K562 (cell line): ENCODE measurements around the gene CD52. TPM values are rescaled to one million over a fixed set of nuclear protein-coding genes. Genes with fewer than 3 reads are reported as not detected.

Experiments
- ARID2 ChIP-seq: fragments of 450-650 bp; IDR thresholded peaks from 2 replicates; pipeline ENCODE4 v1.6.1; 2017; ENCODE audit warnings: antibody characterized with exemption, mild to moderate bottlenecking
- BACH1 ChIP-seq: fragments of 200-800 bp; sonication (Bioruptor generic); IDR thresholded peaks from 2 replicates; pipeline ENCODE4 v1.6.1; 2016; ENCODE audit warnings: missing genetic modification characterization, missing compliant biosample characterization
- CBFA2T2 ChIP-seq: fragments of 450-650 bp; conservative IDR thresholded peaks from 2 replicates; pipeline ENCODE4 v1.6.1; 2017; ENCODE audit warnings: mild to moderate bottlenecking
- CBX1 ChIP-seq: sonication (generic); IDR thresholded peaks from 2 replicates; pipeline ENCODE4 v1.6.1; 2016; ENCODE audit warnings: antibody characterized with exemption, low read depth, mild to moderate bottlenecking
- CBX3 ChIP-seq, 2 experiments: IDR thresholded peaks; 1 replicate in 1 of 2; 2 replicates in 1 of 2; pipeline ENCODE4 v1.6.1; 2012; ENCODE audit warnings: inconsistent platforms in 2 of 2, low read length in 2 of 2, borderline replicate concordance in 1 of 2, control low read depth in 1 of 2
- E4F1 ChIP-seq: fragments of 250-450 bp; sonication (Bioruptor Pico); IDR thresholded peaks from 2 replicates; pipeline ENCODE4 v1.5.0; 2021; ENCODE audit warnings: mild to moderate bottlenecking, borderline replicate concordance
- ELF2 ChIP-seq: fragments of 250-450 bp; sonication (Bioruptor Pico); IDR thresholded peaks from 2 replicates; pipeline ENCODE4 v1.5.0; 2021; ENCODE audit warnings: mild to moderate bottlenecking
- ESRRA ChIP-seq: fragments of 450-650 bp; IDR thresholded peaks from 2 replicates; pipeline ENCODE4 v1.6.1; 2014; ENCODE audit warnings: low read depth, mild to moderate bottlenecking, moderate library complexity, borderline replicate concordance
- FOXA1 ChIP-seq: fragments of 450-650 bp; IDR thresholded peaks from 2 replicates; pipeline ENCODE4 v1.6.1; 2016; ENCODE audit warnings: mild to moderate bottlenecking, borderline replicate concordance
- MEIS2 ChIP-seq: fragments of 450-650 bp; IDR thresholded peaks from 2 replicates; pipeline ENCODE4 v1.6.1; 2014; ENCODE audit warnings: mild to moderate bottlenecking; ENCODE audit not compliant: partially characterized antibody
- MIER1 ChIP-seq: fragments of 450-650 bp; IDR thresholded peaks from 2 replicates; pipeline ENCODE4 v1.6.1; 2016; ENCODE audit warnings: antibody characterized with exemption, mild to moderate bottlenecking, low read depth
- NCOA4 ChIP-seq: fragments of 450-650 bp; IDR thresholded peaks from 2 replicates; pipeline ENCODE4 v1.6.1; 2018; ENCODE audit warnings: mild to moderate bottlenecking; ENCODE audit not compliant: partially characterized antibody
- PTRF ChIP-seq: fragments of 450-650 bp; IDR thresholded peaks from 2 replicates; pipeline ENCODE4 v1.6.1; 2016; ENCODE audit warnings: mild to moderate bottlenecking, missing genetic modification characterization, missing compliant biosample characterization
- RBM17 ChIP-seq: fragments of 200-400 bp; formaldehyde crosslinking; IDR thresholded peaks from 2 replicates; pipeline ENCODE4 v1.6.1; 2017; ENCODE audit warnings: low read depth, mild to moderate bottlenecking, low read length, borderline replicate concordance
- SNIP1 ChIP-seq: fragments of 450-650 bp; IDR thresholded peaks from 2 replicates; pipeline ENCODE4 v1.7.1; 2017; ENCODE audit warnings: low read depth, mild to moderate bottlenecking
- SP1 ChIP-seq: sonication (generic); formaldehyde crosslinking; IDR thresholded peaks from 2 replicates; pipeline ENCODE4 v1.8.1; 2022; ENCODE audit warnings: mild to moderate bottlenecking, missing genetic modification reagents
- SUPT5H ChIP-seq: fragments of 450-650 bp; IDR thresholded peaks from 2 replicates; pipeline ENCODE4 v1.6.1; 2016
- TRIM28 ChIP-seq: fragments of 450-650 bp; IDR thresholded peaks from 2 replicates; pipeline ENCODE4 v1.6.1; 2017
- XRCC3 ChIP-seq: fragments of 450-650 bp; IDR thresholded peaks from 2 replicates; pipeline ENCODE4 v1.6.1; 2017; ENCODE audit warnings: mild to moderate bottlenecking, moderate library complexity
- ZBTB34 ChIP-seq: fragments of 250-450 bp; sonication (Bioruptor Pico); IDR thresholded peaks from 2 replicates; pipeline ENCODE4 v1.8.0; 2021; ENCODE audit warnings: mild to moderate bottlenecking, moderate library complexity
- ZFP30 ChIP-seq: fragments of 250-450 bp; sonication (Bioruptor Pico); IDR thresholded peaks from 2 replicates; pipeline ENCODE4 v1.8.0; 2022; ENCODE audit warnings: moderate library complexity, mild to moderate bottlenecking, inconsistent platforms, borderline replicate concordance
- ZNF165 ChIP-seq: fragments of 250-450 bp; sonication (Bioruptor Pico); IDR thresholded peaks from 2 replicates; pipeline ENCODE4 v1.4.0; 2020; ENCODE audit warnings: borderline replicate concordance
- ZNF347 ChIP-seq: fragments of 450-650 bp; formaldehyde crosslinking; IDR thresholded peaks from 2 replicates; pipeline ENCODE4 v1.4.0; 2020; ENCODE audit warnings: low read depth, mild to moderate bottlenecking, moderate library complexity
- ZNF41 ChIP-seq: fragments of 250-450 bp; sonication (Bioruptor Pico); conservative IDR thresholded peaks from 2 replicates; pipeline ENCODE4 v1.4.0; 2020; ENCODE audit warnings: mild to moderate bottlenecking
- ZNF445 ChIP-seq: fragments of 250-450 bp; sonication (Bioruptor Pico); IDR thresholded peaks from 2 replicates; pipeline ENCODE4 v1.4.0; 2020; ENCODE audit warnings: low read depth, mild to moderate bottlenecking, moderate library complexity
- polyA plus RNA-seq, 8 experiments: library from polyadenylated mRNA; depleted of rRNA in 4 of 8; stranded (reverse) in 5 of 8; unstranded in 3 of 8; fragments of >200 nt; fragmentation: Nextera tagmentation in 2 of 8; fragmentation: Illumina TruSeq in 1 of 8; extraction: Ambion mirVana in 2 of 8; extraction: Trizol in 1 of 8; gene quantifications; 2 replicates each; pipeline versions ENCODE4 v1.2.1 to v1.2.3, GENCODE V29; 2011 to 2014; ENCODE audit warnings: inconsistent platforms in 1 of 8, missing spikeins in 1 of 8
- total RNA-seq, 7 experiments: library from RNA; depleted of rRNA in 6 of 7; stranded (reverse); fragments of >200 nt in 6 of 7; fragmentation: Illumina TruSeq in 2 of 7; extraction: Trizol in 2 of 7; gene quantifications; 2 replicates each; pipeline versions ENCODE4 v1.2.1 to v1.2.3, GENCODE V29; 2011 to 2021; ENCODE audit warnings: low replicate concordance in 1 of 7
- TF ChIP-seq, protein P1 (sequence below): sonication (generic); formaldehyde crosslinking; IDR thresholded peaks from 2 replicates; pipeline ENCODE4 v1.8.0; 2023; ENCODE audit warnings: mild to moderate bottlenecking, missing genetic modification reagents
- TF ChIP-seq, protein P2 (sequence below): fragments of 450-650 bp; IDR thresholded peaks from one replicate; pipeline ENCODE4 v1.6.1; 2018; ENCODE audit warnings: mild to moderate bottlenecking, moderate library complexity; ENCODE audit not compliant: partially characterized antibody

The CD52 gene
- total and polyA plus RNA-seq, 9 of the 15 experiments (the other 6 are each of a cell fraction or from before 2014, with no cell fraction given): 34.9 to 488 (median 173) TPM

DNA sequence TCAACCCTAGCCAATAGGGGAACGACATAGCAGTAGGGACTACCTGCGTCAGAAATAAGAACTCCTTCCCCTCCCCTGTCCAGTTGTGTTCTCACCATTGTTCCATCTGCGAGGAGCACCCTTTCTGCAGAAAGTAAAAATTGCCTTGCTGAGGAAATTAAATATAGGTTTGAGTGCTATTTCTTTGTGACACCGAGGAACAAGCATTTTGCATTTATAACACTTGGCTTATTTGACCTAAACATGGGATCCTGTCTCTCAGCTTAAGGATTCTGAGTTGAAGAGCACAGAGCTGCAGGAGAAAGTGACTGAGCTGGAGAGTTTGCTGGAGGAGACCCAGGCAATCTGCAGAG, 48.6 kb upstream of the CD52 start (continued):
- TF ChIP-seq, protein P1, sequence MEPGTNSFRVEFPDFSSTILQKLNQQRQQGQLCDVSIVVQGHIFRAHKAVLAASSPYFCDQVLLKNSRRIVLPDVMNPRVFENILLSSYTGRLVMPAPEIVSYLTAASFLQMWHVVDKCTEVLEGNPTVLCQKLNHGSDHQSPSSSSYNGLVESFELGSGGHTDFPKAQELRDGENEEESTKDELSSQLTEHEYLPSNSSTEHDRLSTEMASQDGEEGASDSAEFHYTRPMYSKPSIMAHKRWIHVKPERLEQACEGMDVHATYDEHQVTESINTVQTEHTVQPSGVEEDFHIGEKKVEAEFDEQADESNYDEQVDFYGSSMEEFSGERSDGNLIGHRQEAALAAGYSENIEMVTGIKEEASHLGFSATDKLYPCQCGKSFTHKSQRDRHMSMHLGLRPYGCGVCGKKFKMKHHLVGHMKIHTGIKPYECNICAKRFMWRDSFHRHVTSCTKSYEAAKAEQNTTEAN: no peak
- no peak for TF ChIP-seq ESRRA
- no peak for TF ChIP-seq ZNF347
- TF ChIP-seq ZNF445 (CRISPR knock-in tag): no peak
- TF ChIP-seq ELF2 (CRISPR knock-in tag): no peak
- no peak for TF ChIP-seq MEIS2
- no peak for TF ChIP-seq SUPT5H
- no peak for TF ChIP-seq CBFA2T2
- no peak for TF ChIP-seq PTRF
- TF ChIP-seq XRCC3: 0 out of 2 replicates have a peak, but pooled peaks have one; percentile 15
- no peak for TF ChIP-seq CBX1
- TF ChIP-seq FOXA1: no peak
- no peak for TF ChIP-seq ZNF41 (CRISPR knock-in tag)
- TF ChIP-seq E4F1 (CRISPR knock-in tag): no peak
- no peak for TF ChIP-seq ZFP30 (CRISPR knock-in tag)
- TF ChIP-seq TRIM28: peak; percentile 97
- TF ChIP-seq, protein P2, sequence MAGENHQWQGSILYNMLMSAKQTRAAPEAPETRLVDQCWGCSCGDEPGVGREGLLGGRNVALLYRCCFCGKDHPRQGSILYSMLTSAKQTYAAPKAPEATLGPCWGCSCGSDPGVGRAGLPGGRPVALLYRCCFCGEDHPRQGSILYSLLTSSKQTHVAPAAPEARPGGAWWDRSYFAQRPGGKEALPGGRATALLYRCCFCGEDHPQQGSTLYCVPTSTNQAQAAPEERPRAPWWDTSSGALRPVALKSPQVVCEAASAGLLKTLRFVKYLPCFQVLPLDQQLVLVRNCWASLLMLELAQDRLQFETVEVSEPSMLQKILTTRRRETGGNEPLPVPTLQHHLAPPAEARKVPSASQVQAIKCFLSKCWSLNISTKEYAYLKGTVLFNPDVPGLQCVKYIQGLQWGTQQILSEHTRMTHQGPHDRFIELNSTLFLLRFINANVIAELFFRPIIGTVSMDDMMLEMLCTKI: no peak
- TF ChIP-seq SP1: no peak
- no peak for TF ChIP-seq BACH1
- no peak for TF ChIP-seq SNIP1
- TF ChIP-seq ZBTB34: no peak
- TF ChIP-seq ARID2: no peak
- no peak for TF ChIP-seq RBM17
- TF ChIP-seq ZNF165 (CRISPR knock-in tag): no peak
- no peak for TF ChIP-seq MIER1
- peak in 1 of 2 experiments; percentile 99; a peak in 2 of 3 replicates for TF ChIP-seq CBX3 (IDR thresholded peaks at IDR 0.05; ENCODE audit: borderline replicate concordance in 1 of 2, low read length in 2 of 2)
- TF ChIP-seq NCOA4: no peak
